GM23338 (cell line): ENCODE results near the gene TBC1D10B. TPM values are rescaled to one million over a fixed set of nuclear protein-coding genes. Genes with fewer than 3 reads are reported as not detected.

Experiments
- ATAC-seq: fragments of 200-7000 bp; cut with Tn5 transposase; 3 replicates; pipeline ENCODE4 v1.9.1; 2020
- DNase-seq: peaks from one replicate; pipeline ENCODE4 v3.0.0-alpha.2; 2015; ENCODE audit warnings: low spot score
- H2AFZ ChIP-seq: fragments of 200-600 bp; sonication (generic); 2 replicates; pipeline ENCODE4 v1.8.0; 2016; ENCODE audit warnings: antibody characterized with exemption, mild to moderate bottlenecking, moderate library complexity
- H3F3A ChIP-seq: fragments of 200-600 bp; sonication (generic); replicated peaks from 2 replicates; pipeline ENCODE4 v1.8.0; 2017; ENCODE audit warnings: antibody characterized with exemption, mixed run types, low read depth
- H3K27ac ChIP-seq: fragments of 200-600 bp; sonication (generic); 2 replicates; pipeline ENCODE4 v1.6.1; 2016; ENCODE audit warnings: low read depth
- H3K27me3 ChIP-seq: fragments of 200-600 bp; sonication (generic); 2 replicates; pipeline ENCODE4 v1.8.0; 2016; ENCODE audit warnings: mild to moderate bottlenecking, mixed run types, moderate library complexity; ENCODE audit not compliant: insufficient read depth
- H3K36me3 ChIP-seq: fragments of 200-600 bp; sonication (generic); 2 replicates; pipeline ENCODE4 v1.8.0; 2016; ENCODE audit warnings: mild to moderate bottlenecking; ENCODE audit not compliant: insufficient read depth
- H3K4me1 ChIP-seq: fragments of 200-600 bp; sonication (generic); 2 replicates; pipeline ENCODE4 v1.8.0; 2016; ENCODE audit warnings: mild to moderate bottlenecking, moderate library complexity; ENCODE audit not compliant: insufficient read depth
- H3K4me2 ChIP-seq: fragments of 200-600 bp; sonication (generic); 2 replicates; pipeline ENCODE4 v1.7.1; 2017; ENCODE audit warnings: mixed run types
- H3K4me3 ChIP-seq: fragments of 200-600 bp; sonication (generic); 2 replicates; pipeline ENCODE4 v1.6.1; 2016; ENCODE audit warnings: mixed run types
- H3K79me2 ChIP-seq: fragments of 200-600 bp; sonication (generic); replicated peaks from 2 replicates; pipeline ENCODE4 v1.8.0; 2017; ENCODE audit warnings: mild to moderate bottlenecking; ENCODE audit not compliant: insufficient read depth
- H3K9me2 ChIP-seq: fragments of 200-600 bp; sonication (generic); 2 replicates; pipeline ENCODE4 v1.8.0; 2017; ENCODE audit not compliant: insufficient read depth
- H4K20me1 ChIP-seq: fragments of 200-600 bp; sonication (generic); replicated peaks from 2 replicates; pipeline ENCODE4 v1.8.0; 2017; ENCODE audit warnings: mild to moderate bottlenecking; ENCODE audit not compliant: insufficient read depth
- H3K27ac Mint-ChIP-seq: 2 replicates; pipeline ENCODE4 v1.8.0; 2020; ENCODE audit warnings: inconsistent platforms, mild to moderate bottlenecking, moderate library complexity, mixed read lengths
- H3K27me3 Mint-ChIP-seq: 3 replicates; pipeline ENCODE4 v1.8.0; 2022; ENCODE audit warnings: low read depth, mild to moderate bottlenecking, moderate library complexity, mixed read lengths, inconsistent platforms; ENCODE audit not compliant: insufficient read depth, poor library complexity
- H3K36me3 Mint-ChIP-seq: 3 replicates; pipeline ENCODE4 v1.8.0; 2021; ENCODE audit warnings: low read depth, mild to moderate bottlenecking, inconsistent platforms, moderate library complexity, mixed read lengths
- H3K4me1 Mint-ChIP-seq: 3 replicates; pipeline ENCODE4 v1.8.0; 2020; ENCODE audit warnings: mild to moderate bottlenecking, inconsistent platforms, mixed read lengths
- H3K4me3 Mint-ChIP-seq: 3 replicates; pipeline ENCODE4 v1.8.0; 2021; ENCODE audit warnings: moderate library complexity, mild to moderate bottlenecking, inconsistent platforms, mixed read lengths
- H3K9me3 Mint-ChIP-seq: 3 replicates; pipeline ENCODE4 v1.8.0; 2020; ENCODE audit warnings: moderate library complexity, mild to moderate bottlenecking, inconsistent platforms, mixed read lengths
- CREB1 ChIP-seq: fragments of 250-450 bp; sonication (Bioruptor Pico); IDR thresholded peaks from 2 replicates; pipeline ENCODE4 v1.5.0; 2020; ENCODE audit warnings: low read depth, mild to moderate bottlenecking, moderate library complexity
- CTCF ChIP-seq, 2 experiments: fragments of 200-600 bp in 1 of 2; sonication (generic) in 1 of 2; conservative IDR thresholded peaks; 2 replicates each; pipeline versions ENCODE4 v1.5.1 to v1.6.1; 2016 to 2017; ENCODE audit warnings: antibody characterized with exemption in 2 of 2, low read depth in 2 of 2, mild to moderate bottlenecking in 2 of 2, moderate library complexity in 1 of 2
- ETS1 ChIP-seq: IDR thresholded peaks from 2 replicates; pipeline ENCODE4 v1.6.1; 2016; ENCODE audit warnings: antibody characterized with exemption
- EZH2 ChIP-seq: fragments of 200-600 bp; sonication (generic); IDR thresholded peaks from one replicate; pipeline ENCODE4 v1.8.0; 2017; ENCODE audit warnings: antibody characterized with exemption, mild to moderate bottlenecking, low read depth; ENCODE audit not compliant: unreplicated experiment
- EZH2phosphoT487 ChIP-seq: fragments of 200-600 bp; sonication (generic); IDR thresholded peaks from one replicate; pipeline ENCODE4 v1.8.1; 2018; ENCODE audit warnings: antibody characterized with exemption; ENCODE audit not compliant: unreplicated experiment
- JUNB ChIP-seq: IDR thresholded peaks from one replicate; pipeline ENCODE4 v1.6.1; 2016; ENCODE audit warnings: antibody characterized with exemption; ENCODE audit not compliant: unreplicated experiment
- NANOG ChIP-seq: IDR thresholded peaks from 2 replicates; pipeline ENCODE4 v1.6.1; 2016; ENCODE audit warnings: antibody characterized with exemption, borderline replicate concordance
- POLR2AphosphoS5 ChIP-seq: IDR thresholded peaks from 2 replicates; pipeline ENCODE4 v1.6.1; 2016; ENCODE audit warnings: antibody characterized with exemption, low read depth
- STAT1 ChIP-seq: IDR thresholded peaks from one replicate; pipeline ENCODE4 v1.6.1; 2016; ENCODE audit warnings: antibody characterized with exemption; ENCODE audit not compliant: unreplicated experiment
- ZNF114 ChIP-seq: fragments of 250-450 bp; sonication (Bioruptor Pico); IDR thresholded peaks from 2 replicates; pipeline ENCODE4 v1.5.0; 2020; ENCODE audit warnings: mild to moderate bottlenecking, moderate library complexity
- ZNF331 ChIP-seq: fragments of 250-450 bp; sonication (Bioruptor Pico); IDR thresholded peaks from 2 replicates; pipeline ENCODE4 v1.5.0; 2020; ENCODE audit warnings: low read depth, mild to moderate bottlenecking, moderate library complexity
- ZNF462 ChIP-seq: fragments of 250-450 bp; sonication (Bioruptor Pico); IDR thresholded peaks from 2 replicates; pipeline ENCODE4 v1.5.0; 2020; ENCODE audit warnings: mild to moderate bottlenecking, moderate library complexity
- polyA plus RNA-seq: library from polyadenylated mRNA; unstranded; fragments of >200 nt; fragmentation: Nextera tagmentation; extraction: Ambion mirVana; gene quantifications from 2 replicates; pipeline ENCODE4 v1.2.1, GENCODE V29; 2016
- total RNA-seq: library from RNA; depleted of rRNA; stranded (reverse); fragments of >200 nt; shearing (Covaris generic); gene quantifications from 2 replicates; pipeline ENCODE4 v1.2.3, GENCODE V29; 2014
- TF ChIP-seq, protein P1 (sequence below): IDR thresholded peaks from one replicate; pipeline ENCODE4 v1.6.1; 2018; ENCODE audit warnings: antibody characterized with exemption; ENCODE audit not compliant: unreplicated experiment

The TBC1D10B gene
- total and polyA plus RNA-seq, 2 experiments from 2014 or later = 13.3 to 30.8 TPM

DNA sequence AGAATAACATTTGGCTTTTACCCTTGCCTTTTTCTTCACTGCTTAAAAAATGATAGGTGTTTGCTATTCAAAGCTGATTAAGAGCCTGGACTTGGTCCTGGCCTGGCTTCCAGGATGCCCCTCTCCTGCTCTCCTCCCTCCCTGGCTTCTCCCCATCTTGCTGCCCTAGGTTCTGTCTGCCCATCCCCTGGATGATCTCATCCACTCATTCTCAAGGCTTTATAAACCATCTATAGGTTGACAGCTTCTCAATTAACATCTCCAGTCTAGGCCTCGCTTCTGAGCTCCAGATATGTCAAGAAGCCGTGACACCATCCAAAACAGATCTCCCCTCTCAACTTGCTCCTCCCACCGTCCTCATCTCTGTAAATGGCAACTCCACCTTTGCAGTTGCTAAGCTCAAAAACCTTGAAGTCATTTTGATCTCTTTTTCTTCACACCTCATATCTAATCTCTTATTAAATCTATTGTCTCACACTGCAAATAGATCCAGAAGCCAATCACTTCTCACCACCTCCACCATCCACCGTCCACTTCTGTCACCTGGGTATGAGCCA lies 45.8 kb upstream of the TBC1D10B start (continued):
- TF ChIP-seq, protein P1, sequence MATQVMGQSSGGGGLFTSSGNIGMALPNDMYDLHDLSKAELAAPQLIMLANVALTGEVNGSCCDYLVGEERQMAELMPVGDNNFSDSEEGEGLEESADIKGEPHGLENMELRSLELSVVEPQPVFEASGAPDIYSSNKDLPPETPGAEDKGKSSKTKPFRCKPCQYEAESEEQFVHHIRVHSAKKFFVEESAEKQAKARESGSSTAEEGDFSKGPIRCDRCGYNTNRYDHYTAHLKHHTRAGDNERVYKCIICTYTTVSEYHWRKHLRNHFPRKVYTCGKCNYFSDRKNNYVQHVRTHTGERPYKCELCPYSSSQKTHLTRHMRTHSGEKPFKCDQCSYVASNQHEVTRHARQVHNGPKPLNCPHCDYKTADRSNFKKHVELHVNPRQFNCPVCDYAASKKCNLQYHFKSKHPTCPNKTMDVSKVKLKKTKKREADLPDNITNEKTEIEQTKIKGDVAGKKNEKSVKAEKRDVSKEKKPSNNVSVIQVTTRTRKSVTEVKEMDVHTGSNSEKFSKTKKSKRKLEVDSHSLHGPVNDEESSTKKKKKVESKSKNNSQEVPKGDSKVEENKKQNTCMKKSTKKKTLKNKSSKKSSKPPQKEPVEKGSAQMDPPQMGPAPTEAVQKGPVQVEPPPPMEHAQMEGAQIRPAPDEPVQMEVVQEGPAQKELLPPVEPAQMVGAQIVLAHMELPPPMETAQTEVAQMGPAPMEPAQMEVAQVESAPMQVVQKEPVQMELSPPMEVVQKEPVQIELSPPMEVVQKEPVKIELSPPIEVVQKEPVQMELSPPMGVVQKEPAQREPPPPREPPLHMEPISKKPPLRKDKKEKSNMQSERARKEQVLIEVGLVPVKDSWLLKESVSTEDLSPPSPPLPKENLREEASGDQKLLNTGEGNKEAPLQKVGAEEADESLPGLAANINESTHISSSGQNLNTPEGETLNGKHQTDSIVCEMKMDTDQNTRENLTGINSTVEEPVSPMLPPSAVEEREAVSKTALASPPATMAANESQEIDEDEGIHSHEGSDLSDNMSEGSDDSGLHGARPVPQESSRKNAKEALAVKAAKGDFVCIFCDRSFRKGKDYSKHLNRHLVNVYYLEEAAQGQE = no peak
- TF ChIP-seq ETS1 (no peak), ZNF114 (CRISPR knock-in tag) (no peak), STAT1 (no peak), JUNB (no peak), EZH2 (no peak), NANOG (no peak), POLR2AphosphoS5 (no peak)

DNA sequence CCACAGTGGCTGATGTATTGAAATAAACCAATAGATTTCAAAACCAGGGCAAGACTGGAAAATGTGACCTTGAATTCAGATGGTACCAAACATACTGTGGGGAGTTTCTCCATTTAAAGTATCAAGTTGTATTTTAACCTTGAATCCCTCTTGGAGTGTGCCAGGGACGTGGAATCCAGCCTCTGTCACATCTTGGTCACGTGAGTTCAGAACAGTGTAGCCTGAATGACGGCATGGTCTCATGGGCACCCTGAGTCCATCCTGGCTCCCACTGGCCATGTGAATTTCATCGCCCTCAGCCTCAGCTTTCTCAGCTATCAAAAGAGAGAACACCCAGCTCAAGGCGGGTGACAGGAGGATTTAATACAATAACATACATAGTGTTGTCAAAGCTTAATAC lies 43.9 kb upstream of the TBC1D10B start:
- ATAC-seq = no peak
- peaks cover 3% of the 10 kb centered on the region; the same call in 1 of the 2 replicates for H3K36me3 ChIP-seq
- no peak overlapping the region for H3K4me3 Mint-ChIP-seq
- TF ChIP-seq ZNF462 (CRISPR knock-in tag) (no peak), CTCF (conservative IDR thresholded peaks at IDR 0.05; ENCODE audit: low read depth in 2 of 2) (no peak), EZH2phosphoT487 (no peak), CREB1 (CRISPR knock-in tag) (no peak), ZNF331 (CRISPR knock-in tag) (no peak), STAT1 (no peak), POLR2AphosphoS5 (no peak)

More for the DNA sequence above, 43.9 kb upstream of the TBC1D10B start:
- Histone ChIP-seq H3K4me2 (no peak overlapping the region), H3K27ac (no peak overlapping the region), H3K27me3 (no peaks in the 10 kb centered on the region), H3K79me2 (peaks cover 10% of the 10 kb centered on the region; the same call in 1 of the 2 replicates), H3F3A (peaks cover 31% of the 10 kb centered on the region), H3K9me2 (no peaks in the 10 kb centered on the region), H2AFZ (no peak overlapping the region), H3K4me3 (no peak overlapping the region), H3K4me1 (peaks cover 1% of the 10 kb centered on the region; the same call in 1 of the 2 replicates), H4K20me1 (peaks cover 38% of the 10 kb centered on the region)
- H3K4me1 Mint-ChIP-seq = peaks cover 14% of the 10 kb centered on the region
- H3K27me3 Mint-ChIP-seq = peaks cover 18% of the 10 kb centered on the region
- H3K36me3 Mint-ChIP-seq = peaks cover 43% of the 10 kb centered on the region
- H3K27ac Mint-ChIP-seq = no peak overlapping the region
- no peaks in the 10 kb centered on the region for H3K9me3 Mint-ChIP-seq
- no peak for DNase-seq
